ENCODE data around the gene SH2D3A. TPM values are rescaled to one million over a fixed set of nuclear protein-coding genes. Genes with fewer than 3 reads are reported as not detected.

Gene SH2D3A
- total RNA-seq, 1 experiment from 2014 or later = not detected

DNA sequence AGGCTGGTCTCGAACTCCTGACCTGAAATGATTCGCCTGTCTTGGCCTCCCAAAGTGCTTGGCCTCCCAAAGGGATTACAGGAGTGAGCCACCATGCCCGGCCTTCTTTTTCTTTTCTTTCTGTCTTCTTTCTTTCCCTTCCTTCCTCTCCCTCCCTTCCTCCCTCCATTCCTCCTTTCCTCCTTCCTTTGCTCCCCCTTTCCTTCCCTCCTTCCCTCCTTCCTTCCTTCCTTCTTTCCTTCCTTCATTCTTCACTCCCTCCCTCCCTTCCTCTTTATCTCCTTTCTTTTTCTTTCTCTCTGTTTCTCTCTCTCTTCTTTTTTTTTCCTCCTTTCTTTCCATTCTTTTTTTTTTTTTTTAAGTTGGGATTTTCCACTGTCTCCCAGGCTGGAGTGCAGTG lies 58.9 kb downstream of the SH2D3A start:
- no peak for DNase-seq (ENCODE audit: low spot score)

GRCh38 chr19:6707658-6708018 lies 59.6 kb downstream of the SH2D3A start:
- DNase-seq (ENCODE audit: low spot score) = no peak

DNA sequence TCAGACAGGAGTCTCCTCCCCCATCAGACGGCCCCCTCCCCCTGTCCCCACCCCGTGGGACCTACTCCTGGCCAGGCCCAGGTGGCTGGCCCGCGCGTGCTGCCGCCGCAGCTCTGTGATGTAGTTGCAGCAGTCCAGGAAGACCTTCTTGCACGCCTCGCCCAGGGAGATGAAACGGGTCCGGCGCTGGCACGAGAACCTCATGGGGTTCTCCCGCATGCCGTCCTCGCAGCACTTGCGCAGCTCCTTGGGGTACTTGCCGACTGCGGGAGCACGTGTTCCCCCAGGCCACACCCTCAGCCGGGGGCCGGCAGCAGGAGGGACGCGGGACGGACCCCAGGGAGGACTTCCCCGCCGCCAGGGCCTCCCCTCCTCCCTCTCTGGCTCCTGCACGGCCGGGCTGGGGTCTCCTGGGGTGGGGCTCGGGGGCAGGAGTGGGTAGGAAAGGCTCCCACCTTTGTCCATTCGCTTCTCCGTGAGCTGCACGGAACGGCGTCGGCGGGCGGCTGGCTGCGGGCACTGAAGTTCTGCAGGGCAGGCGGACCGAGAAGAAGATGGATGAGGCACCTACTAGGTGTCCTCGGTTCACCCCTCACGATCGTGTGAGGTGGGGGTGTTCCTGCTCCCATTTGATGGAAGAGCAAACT lies 60.1 kb downstream of the SH2D3A start:
- DNase-seq (ENCODE audit: low spot score) = no peak

DNA sequence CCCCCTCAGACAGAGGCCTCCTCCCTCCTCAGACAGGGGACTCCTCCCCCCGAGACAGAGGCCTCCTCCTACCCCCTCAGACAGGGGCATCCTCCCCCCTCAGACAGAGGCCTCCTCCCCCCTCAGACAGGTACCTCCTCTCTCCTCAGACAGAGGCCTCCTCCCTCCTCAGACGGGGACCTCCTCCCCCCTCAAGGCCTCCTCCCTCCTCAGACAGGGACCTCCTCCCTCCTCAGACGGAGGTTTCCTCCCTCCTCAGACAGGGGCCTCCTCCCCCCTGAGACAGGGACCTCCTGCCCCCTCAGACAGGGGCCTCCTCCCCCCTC lies 60.6 kb downstream of the SH2D3A start:
- DNase-seq (ENCODE audit: low spot score) = no peak

- DNase-seq (ENCODE audit: low spot score) = no peak
These were observed 61.2 kb downstream of the SH2D3A start for GRCh38 chr19:6705931-6706632.

Other genes with a start within 250 kb of the SH2D3A start
- 17.8 and 18.6 TPM in 2 replicates for gene TNFSF9, start 236.4 kb downstream of the SH2D3A start, total RNA-seq (2014; rRNA removed; shearing (Covaris generic))
- 0.12 TPM in 1 of 2 replicates, not detected in the other for gene CD70, start 176.3 kb downstream of the SH2D3A start, total RNA-seq (2014; rRNA removed; shearing (Covaris generic))
- gene TNFSF14, start 97.3 kb downstream of the SH2D3A start, total RNA-seq (2014; rRNA removed; shearing (Covaris generic)) = 0.04 TPM in 1 of 2 replicates, not detected in the other
- 4.7 and 9.1 TPM in 2 replicates for gene C3, start 46.8 kb downstream of the SH2D3A start, total RNA-seq (2014; rRNA removed; shearing (Covaris generic))
- gene GPR108, start 29.9 kb downstream of the SH2D3A start, total RNA-seq (2014; rRNA removed; shearing (Covaris generic)) = 65.4 and 81.8 TPM in 2 replicates
- gene TRIP10, start 27.8 kb downstream of the SH2D3A start, total RNA-seq (2014; rRNA removed; shearing (Covaris generic)) = 29.5 and 91.7 TPM in 2 replicates
- 0.06 TPM in 1 of 2 replicates, not detected in the other for gene VAV1, start 5.3 kb upstream of the SH2D3A start, total RNA-seq (2014; rRNA removed; shearing (Covaris generic))
- gene ADGRE1, start 120.1 kb upstream of the SH2D3A start, total RNA-seq (2014; rRNA removed; shearing (Covaris generic)) = 32.3 and 36.0 TPM in 2 replicates